Islet precursor cell (in vitro differentiated cells): ENCODE measurements around the gene PSAPL1.
A peak's percentile ranks its signal among the peaks of the same experiment; 100 is the strongest.

Source experiments
- DNase-seq: peaks from one replicate; pipeline ENCODE4 v3.0.0-alpha.2; 2018

The PSAPL1 gene

DNA sequence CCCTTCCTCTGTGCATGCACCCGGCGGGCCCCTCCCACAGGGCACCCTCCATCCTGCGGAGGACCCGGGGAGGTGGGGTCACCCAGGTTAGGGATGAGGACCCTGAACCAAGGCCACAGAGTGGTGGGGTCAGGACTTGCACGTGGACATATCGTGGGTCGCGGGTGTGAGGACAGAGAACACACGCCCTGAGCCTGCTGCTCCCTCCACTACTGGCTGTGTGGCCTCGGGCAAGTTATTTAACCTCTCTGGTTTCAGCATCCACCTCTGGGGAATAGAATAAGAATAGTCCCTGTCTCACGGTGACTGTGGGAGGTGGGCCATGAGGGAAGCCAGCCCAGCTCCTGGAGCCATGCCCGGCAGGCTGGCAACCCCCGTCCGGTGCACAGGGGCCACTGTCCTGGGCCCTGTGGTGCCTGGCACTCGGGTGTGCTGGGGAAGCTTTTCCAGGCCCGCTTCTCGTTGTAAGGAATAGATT, 5.1 kb downstream of the PSAPL1 start:
- peak; percentile 54 for DNase-seq

- peak; percentile 45 for DNase-seq
Observed at GRCh38 chr4:7429069-7429416, 5.7 kb downstream of the PSAPL1 start.

- DNase-seq: peak; percentile 89
Observed at GRCh38 chr4:7428261-7429068, 6.3 kb downstream of the PSAPL1 start.

GRCh38 chr4:7427831-7428260, 6.9 kb downstream of the PSAPL1 start:
- no peak for DNase-seq

DNA sequence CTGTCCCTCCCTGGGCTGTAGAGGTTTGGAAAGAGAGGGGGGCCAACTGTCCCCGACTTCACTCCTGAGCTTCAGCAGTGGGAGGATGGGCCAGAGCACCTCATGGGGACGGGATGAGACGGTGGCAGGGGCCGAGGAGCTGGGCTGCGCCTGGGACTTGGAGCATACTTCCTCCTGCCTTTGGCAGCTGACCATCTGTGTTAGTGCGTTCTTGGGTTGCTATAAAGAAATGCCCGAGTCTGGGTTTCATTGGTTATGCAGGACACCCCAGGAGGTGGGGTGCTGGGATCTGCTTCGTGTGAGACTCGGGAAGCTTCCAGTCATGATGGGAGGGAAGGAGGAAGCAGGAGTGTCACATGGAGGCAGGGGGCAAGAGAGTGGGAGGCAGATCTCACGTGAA, 7.4 kb downstream of the PSAPL1 start:
- peak; percentile 49 for DNase-seq

DNA sequence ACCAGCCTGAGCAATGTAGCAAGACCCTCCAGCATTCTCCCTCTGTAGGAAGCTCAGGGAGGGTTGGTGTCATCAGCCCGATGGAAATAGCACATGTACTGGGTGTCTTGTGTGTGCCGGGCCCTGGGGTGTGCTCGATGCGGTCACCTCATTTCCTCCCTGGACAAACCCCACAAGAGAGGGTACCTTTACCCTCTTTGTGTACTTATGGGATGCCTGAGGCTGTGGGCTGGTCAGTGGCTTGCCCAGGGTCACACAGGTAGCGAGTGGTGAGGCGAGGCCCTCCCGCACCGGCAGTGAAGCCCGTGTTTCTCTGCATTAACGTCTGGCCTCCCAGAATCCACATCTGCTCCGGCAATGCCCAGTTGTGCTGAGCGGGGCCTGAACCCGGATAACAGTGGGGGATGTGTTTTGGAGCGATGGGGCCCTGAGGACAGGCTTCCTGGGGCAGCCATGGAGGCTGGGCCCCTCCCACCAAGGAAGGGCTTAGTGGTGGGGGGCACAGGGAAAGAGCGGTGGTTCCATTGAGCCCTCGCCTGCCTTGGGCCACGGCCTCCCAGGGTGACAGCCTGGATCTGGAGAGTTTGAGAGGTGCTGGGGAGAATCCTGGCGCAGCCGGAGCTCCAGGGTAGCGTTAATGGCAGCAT, 8.1 kb downstream of the PSAPL1 start:
- peak; percentile 51 for DNase-seq

- peak; percentile 39 for DNase-seq
Observed at GRCh38 chr4:7425591-7426468, 8.9 kb downstream of the PSAPL1 start.

DNA sequence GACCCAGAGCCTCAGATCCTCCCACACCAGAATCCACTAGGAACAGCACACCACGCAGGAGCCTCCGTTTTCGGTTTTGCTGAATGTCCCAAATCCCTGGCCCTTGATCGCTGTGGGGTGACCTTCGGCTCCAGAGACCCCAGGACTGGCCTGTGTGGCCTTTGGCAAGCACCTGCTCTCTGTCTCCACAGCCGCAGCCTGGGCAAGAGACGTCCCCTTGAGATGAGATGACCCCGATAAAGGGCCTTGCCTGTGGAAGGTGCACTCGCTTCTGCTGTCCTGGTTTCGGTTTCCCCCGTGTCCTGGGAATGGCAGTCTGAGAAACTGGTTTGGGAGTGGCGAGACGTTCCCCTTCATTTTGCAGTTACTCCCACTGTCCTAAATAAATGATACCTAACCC, 9.6 kb downstream of the PSAPL1 start:
- no peak for DNase-seq

- DNase-seq: peak; percentile 48
Observed at GRCh38 chr4:7424553-7425111, 10.1 kb downstream of the PSAPL1 start.

GRCh38 chr4:7423801-7424552, 10.8 kb downstream of the PSAPL1 start:
- peak; percentile 41 for DNase-seq

GRCh38 chr4:7423391-7423790, 11.3 kb downstream of the PSAPL1 start:
- peak; percentile 28 for DNase-seq

DNA sequence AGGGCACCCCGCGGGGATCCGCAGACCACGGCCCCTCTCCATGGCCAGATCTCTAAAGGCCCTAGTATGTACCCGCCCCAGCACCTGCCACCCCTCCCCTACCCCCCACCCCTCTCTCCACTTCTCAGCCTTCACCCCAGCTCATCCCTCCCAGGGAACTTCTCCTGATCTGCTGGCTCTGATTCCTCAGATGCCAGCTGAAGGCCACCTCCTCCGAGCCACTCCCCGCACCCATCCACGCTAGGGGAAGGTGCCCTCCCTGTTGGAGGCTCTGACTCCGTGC, 11.9 kb downstream of the PSAPL1 start:
- DNase-seq: peak; percentile 35

GRCh38 chr4:7422151-7422897, 12.4 kb downstream of the PSAPL1 start:
- peak; percentile 42 for DNase-seq

DNA sequence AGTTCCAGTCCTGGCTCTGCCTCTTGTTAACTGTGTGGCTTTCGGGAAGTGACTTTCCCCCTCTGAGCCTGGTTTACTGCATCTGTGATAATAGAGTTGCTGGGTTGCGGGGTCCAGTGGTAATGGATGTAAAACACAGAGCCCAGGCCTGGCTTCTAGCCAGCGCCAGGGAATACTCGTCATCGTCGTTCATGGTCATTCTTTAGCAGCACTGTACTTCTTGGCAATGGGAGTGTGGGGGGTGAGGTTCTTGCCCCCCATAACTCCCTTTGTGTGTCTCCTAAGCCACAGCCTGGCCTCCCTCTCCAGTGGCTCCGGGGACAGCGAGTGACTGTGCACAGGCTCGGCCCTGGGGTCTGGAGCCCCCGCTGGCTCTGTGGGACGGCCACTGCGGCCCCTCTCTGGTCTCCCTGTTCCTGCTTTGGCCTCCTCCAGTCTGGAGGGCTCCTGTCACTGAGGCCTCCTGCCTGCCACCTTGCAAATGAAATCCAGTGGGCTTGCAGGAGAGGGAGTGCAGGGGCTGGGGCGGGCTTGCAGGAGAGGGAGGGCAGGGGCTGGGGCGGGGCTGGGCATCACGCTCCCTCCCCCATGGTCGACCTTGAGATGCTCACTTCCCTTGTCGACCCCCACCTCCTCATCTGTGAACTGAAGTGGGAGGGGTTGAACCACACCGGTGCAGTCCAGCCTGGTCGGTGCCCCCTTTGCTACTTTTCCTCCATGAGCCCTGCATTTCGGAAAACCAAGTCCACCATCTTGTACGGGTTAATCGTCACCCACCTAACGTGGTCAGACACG, 13.2 kb downstream of the PSAPL1 start:
- DNase-seq: peak; percentile 48

GRCh38 chr4:7420661-7421040, 14.1 kb downstream of the PSAPL1 start:
- peak; percentile 49 for DNase-seq

- peak; percentile 51 for DNase-seq
Observed at GRCh38 chr4:7419961-7420660, 14.6 kb downstream of the PSAPL1 start.

DNA sequence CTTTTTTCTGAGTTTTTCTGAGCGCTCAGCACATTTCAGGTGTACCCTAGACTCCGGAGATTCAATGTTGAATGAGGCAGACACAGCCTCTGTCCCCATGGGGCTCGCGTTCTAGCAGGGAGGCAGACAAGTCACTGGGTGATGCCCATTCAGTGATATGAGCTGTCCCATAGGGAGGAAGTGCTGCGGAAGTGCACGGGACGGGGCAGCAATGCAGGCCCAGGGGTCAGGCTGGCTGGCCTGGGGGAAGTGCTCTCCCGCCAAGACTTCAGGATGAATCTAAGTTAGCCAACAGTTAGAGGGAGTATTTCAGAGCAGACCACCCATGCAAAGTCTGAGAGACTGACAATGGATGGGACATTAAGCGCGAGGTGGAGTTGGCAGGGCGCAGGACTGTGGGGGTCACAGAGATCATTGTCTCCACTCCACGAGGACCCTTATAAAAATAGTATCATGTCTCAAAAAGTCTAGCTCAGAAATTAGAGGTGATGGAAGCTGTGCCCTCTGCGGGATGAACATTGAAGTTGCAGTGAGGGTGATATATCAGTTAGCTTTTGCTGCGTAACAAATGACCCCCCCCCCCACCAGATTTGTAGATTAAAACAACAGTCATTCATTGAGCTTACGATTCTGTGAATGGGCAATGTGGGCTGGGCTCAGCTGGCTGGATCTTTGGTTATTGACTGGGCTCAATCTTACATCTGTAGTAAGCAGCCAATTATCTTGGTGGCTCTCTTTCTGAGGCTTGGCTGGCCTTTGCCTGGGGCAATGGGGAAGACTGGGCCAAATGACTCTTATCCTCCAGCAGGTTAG, 16.4 kb downstream of the PSAPL1 start:
- DNase-seq: peak; percentile 25

- DNase-seq: no peak
Observed at GRCh38 chr4:7417639-7418038, 17.1 kb downstream of the PSAPL1 start.

DNA sequence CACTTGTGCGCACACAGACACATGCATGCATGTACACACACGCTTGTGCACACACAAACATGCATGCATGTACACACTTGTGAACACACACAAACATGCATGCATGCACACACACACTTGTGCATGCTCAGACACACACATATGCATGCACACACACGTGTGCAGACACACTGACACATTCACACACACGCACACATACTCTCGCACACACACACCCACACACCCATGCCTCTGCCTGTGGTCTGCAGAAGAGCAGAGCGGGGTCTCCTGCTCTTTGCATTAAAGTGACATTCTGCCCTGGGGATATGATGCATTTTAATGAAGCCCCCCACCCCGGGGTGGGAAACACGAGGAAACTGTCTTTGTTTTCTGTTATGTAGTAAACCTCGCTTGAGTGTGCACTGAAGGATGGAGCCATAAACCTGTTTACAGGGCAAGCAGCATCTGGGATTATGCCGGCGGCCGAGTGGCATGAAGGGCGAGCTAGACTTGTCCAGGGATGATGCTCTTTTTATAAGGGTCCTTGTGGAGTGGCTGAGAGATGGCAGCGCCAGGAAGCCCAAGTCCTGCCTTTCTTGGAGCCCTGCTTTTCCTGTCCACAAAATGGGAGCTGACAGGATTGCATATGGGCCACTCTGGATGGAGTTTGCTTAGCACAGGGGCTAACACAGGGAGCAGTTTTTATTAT, 17.8 kb downstream of the PSAPL1 start:
- peak; percentile 26 for DNase-seq
